Hippocampal formation (tissue), 2 donors: ENCODE measurements around the gene NPFF.

ENCODE experiments used
- DNase-seq, 2 donors: peaks; one replicate each; lab custom pipeline; 2025; lab: John Stamatoyannopoulos, UW

Gene NPFF

GRCh38 chr12:53514628-53515290 is 7.5 kb upstream of the NPFF start:
- DNase-seq, result no peak

DNA sequence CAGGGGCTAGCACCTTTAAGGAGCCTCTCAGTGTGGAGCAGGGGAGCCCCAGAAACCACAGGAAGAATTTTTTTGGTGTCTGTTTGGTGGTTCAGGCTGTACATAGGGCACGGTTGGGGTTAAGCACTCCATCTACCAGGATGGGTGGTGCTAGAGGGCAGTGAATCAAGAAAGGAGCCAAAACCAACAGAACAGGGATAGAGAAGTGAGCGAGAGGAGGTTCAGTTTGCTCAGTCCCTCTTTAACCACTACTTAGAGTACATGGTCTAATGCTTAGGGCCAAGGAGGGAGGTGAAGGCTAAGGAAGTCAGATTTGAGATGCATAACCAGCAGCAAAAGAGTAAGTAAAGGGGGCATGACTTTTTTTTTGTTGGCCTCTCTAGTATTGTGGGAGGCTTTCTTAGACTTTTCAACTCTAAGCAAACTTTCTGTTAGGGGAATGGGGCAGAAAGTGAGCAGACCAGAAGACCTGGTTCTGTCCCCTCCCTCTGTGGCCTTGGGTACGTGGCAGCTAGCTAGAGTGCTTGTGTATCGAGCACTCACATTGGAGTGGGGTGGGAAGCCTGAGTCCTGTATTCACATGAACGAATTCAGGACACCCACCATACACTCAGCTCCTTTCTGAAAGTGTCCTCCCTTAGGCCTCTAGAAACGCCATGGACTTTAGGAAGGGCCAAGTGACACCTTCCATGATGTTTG is 6.6 kb upstream of the NPFF start:
- no peak for DNase-seq

DNA sequence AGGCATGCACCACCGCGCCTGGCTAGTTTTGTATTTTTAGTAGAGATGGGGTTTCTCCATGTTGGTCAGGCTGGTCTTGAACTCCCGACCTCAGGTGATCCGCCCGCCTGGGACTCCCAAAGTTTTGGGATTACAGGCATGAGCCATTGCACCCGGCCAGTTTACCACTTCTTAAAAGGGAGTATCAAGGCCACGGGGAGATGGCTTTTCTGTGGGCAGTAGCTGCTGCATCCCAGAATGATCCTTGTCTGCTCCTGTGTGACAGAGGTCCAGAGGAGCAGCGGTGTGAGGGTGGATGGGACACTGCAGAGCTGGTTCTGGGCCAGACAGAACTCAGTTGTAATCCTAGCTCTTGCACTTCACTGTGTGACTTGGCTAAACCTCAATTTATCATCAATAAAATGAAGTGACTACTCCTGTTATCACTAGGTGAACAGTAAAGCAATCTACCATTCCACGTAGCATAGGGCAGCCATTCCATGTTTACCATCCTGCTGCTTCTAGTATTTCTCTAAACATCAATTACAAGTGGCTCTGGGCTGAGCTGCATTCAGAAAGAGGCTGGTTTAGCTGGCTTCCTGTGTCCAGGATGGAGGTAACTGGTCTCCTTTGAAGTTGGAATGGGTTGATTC is 3.0 kb upstream of the NPFF start:
- DNase-seq, result no peak

DNA sequence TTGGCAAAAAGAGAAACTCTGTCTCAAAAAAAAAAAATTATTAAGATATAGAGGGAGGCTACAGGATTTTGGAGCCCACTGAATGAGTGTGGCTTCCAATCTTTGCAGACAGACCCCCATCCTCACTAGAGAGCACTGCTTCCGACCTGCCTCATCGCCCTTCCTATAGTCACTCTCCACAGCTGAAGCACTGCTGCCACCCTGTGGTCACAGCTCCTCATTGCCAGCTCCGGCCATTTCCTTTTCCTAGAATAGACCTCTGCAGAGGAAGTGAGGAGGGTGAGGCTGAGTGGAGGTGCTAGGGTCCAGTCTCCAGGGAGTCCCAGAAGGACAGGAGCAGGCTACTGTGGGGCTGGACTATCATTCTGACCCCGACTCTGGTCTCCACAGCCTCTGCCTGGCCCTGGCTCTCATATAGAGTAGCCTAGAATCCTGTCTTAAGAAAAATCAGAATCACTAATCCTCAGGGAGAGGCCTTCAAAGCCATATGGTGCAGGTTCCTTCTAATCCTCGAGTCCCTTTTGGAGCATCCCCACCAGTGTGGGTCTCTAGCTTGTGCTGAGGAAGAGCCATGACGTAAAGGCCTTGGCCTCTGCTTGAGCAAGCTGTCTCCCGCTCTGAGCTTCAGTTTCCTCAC is 1.4 kb upstream of the NPFF start:
- peak; percentile 75 to 78 for DNase-seq

GRCh38 chr12:53507603-53507885 is 260 bp upstream of the NPFF start:
- DNase-seq, result no peak

- DNase-seq, result no peak
Observed at GRCh38 chr12:53506450-53506785, 866 bp downstream of the NPFF start.

- no peak for DNase-seq
Observed at GRCh38 chr12:53505555-53506449, 1.5 kb downstream of the NPFF start.

GRCh38 chr12:53505086-53505485 is 2.2 kb downstream of the NPFF start:
- no peak for DNase-seq

- DNase-seq, result no peak
Observed at GRCh38 chr12:53504004-53504920, 3.0 kb downstream of the NPFF start.

DNA sequence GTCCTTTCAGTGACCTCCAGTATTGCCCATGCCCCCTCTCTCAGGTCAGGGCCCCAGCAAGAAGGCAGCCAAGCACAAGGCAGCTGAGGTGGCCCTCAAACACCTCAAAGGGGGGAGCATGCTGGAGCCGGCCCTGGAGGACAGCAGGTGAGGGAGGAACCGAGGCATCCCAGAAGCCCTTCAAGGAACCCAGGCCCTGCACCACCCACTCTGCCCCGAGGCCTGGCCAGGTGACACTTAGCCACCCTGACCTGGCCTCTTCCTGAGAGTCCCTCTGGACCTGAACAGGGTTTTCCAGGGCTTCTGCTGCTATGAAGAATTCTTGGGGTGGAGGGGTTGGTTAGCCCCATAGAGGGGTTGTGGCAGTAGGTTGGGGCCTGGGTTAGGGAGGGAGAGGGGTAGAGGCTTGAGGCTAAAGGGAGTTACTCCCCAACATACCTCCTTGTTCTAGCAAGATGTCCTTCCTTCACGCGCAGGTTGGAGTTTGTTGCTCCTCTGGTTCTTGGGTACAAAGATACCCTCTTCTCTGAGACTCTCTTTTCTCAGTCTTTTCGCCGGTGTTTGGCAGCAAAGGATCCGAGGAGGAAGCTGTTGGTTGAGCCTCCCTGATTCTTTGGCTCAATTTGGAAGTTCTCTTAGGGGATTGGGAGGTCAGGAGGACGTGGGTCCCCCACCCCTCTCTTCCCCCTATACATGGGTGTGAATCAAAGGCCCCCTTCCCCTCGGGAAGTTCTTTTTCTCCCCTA is 4.1 kb downstream of the NPFF start:
- no peak for DNase-seq

DNA sequence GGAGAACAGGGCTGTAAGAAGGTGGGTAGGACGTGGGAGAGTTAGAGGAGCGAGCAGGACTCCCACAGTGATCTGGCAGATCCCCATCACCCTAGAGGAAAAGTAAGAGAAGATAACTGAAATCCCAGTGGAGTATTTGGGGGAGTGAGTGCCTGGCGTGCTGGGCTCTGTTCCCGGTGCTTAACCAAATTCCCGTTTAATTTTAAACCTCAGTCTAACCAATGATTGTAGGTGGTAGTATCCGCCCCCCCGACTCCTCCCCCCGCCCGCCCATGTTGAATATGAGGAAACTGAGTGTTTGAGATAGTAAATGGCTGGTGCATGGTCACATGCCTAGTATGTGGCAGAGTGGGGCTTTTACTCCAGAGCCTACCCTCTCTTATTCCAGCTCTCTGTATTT is 5.0 kb downstream of the NPFF start:
- DNase-seq, result no peak

GRCh38 chr12:53501615-53502181 is 5.6 kb downstream of the NPFF start:
- DNase-seq, result no peak

GRCh38 chr12:53500776-53501614 is 6.3 kb downstream of the NPFF start, which contains the start of gene TARBP2:
TSS of gene TARBP2 (plus strand) at chr12:53501283. CDS start at chr12:53501409, 126 bp downstream.
- DNase-seq, result peak; percentile 99 to 100

DNA sequence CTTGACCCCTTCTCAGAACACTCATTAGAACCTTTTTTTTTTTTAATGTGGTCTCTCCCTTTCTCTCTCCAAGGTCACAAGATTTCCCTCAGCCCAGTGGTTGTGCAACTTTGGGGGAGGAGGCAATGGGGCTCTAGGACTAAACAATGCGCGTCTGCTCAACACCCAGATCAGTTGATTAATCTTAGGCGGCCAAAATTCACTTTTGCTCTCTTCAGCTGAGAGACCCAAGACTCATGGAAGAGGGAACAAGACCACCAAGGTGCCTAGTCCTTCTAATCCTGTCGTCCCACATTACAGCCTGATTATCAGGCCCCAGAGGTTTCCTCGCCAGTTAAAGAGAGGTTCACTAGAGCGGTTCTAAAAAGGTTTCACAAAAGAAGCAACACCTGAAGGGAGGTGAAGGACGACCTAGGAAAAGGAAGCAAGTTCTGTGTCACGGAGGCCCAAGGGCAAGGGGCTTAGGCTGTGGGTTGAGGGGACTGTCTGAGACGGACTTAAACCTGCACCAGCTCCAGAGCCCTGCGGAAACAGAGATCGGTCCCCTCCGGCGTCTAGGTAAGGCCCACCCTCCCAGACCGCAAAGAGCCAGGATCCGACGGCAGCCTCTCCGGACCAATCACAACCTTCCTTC is 7.0 kb downstream of the NPFF start:
- DNase-seq, result no peak

- DNase-seq, result peak; percentile 54 to 68
Observed at GRCh38 chr12:53499266-53500141, 7.8 kb downstream of the NPFF start, which contains the start of gene MAP3K12. TSS of gene MAP3K12 (minus strand) at chr12:53499458. CDS start at chr12:53487391, 12,067 bp downstream.

GRCh38 chr12:53498235-53498630 is 9.1 kb downstream of the NPFF start:
- no peak for DNase-seq

- no peak for DNase-seq
Observed at GRCh38 chr12:53497461-53497860, 9.8 kb downstream of the NPFF start.

GRCh38 chr12:53496752-53497032 is 10.6 kb downstream of the NPFF start:
- no peak for DNase-seq
